HG02763 (cell line): ENCODE measurements around the gene MAP3K5.

Experiments used
- ATAC-seq: cut with Tn5 transposase; IDR thresholded peaks from one replicate; pipeline ENCODE4 v1.9.1; 2021; ENCODE audit warnings: mild to moderate bottlenecking, moderate library complexity; ENCODE audit not compliant: unreplicated experiment

The MAP3K5 gene

GRCh38 chr6:136525586-136526195, 266.6 kb downstream of the MAP3K5 start:
- ATAC-seq, result no peak

- ATAC-seq, result no peak
These were observed 267.3 kb downstream of the MAP3K5 start for GRCh38 chr6:136524936-136525413.

GRCh38 chr6:136524339-136524935, 267.8 kb downstream of the MAP3K5 start:
- no peak for ATAC-seq

- no peak for ATAC-seq
These were observed 269.1 kb downstream of the MAP3K5 start for GRCh38 chr6:136523196-136523595.

GRCh38 chr6:136522636-136523035, 269.6 kb downstream of the MAP3K5 start:
- no peak for ATAC-seq

- ATAC-seq, result no peak
These were observed 270.4 kb downstream of the MAP3K5 start for GRCh38 chr6:136521911-136522310.

- ATAC-seq, result no peak
These were observed 270.9 kb downstream of the MAP3K5 start for GRCh38 chr6:136521427-136521826.

GRCh38 chr6:136520517-136520916, 271.8 kb downstream of the MAP3K5 start:
- no peak for ATAC-seq

- ATAC-seq, result no peak
These were observed 274.7 kb downstream of the MAP3K5 start for GRCh38 chr6:136517582-136517981.

- no peak for ATAC-seq
These were observed 275.3 kb downstream of the MAP3K5 start for GRCh38 chr6:136517002-136517401.

GRCh38 chr6:136514591-136514990, 277.7 kb downstream of the MAP3K5 start:
- ATAC-seq, result no peak

GRCh38 chr6:136511926-136512325, 280.4 kb downstream of the MAP3K5 start:
- ATAC-seq, result no peak

- ATAC-seq, result no peak
These were observed 280.9 kb downstream of the MAP3K5 start for GRCh38 chr6:136511397-136511796.

- no peak for ATAC-seq
These were observed 281.5 kb downstream of the MAP3K5 start for GRCh38 chr6:136510782-136511181.

- ATAC-seq, result no peak
These were observed 282.0 kb downstream of the MAP3K5 start for GRCh38 chr6:136510299-136510698.

GRCh38 chr6:136508725-136509392, 283.4 kb downstream of the MAP3K5 start:
- ATAC-seq, result no peak
